K562 (cell line): ENCODE results near the gene PKD1L1. TPM values are rescaled to one million over a fixed set of nuclear protein-coding genes. Genes with fewer than 3 reads are reported as not detected.

Experiments
- CREB5 ChIP-seq: fragments of 250-450 bp; sonication (Bioruptor Pico); IDR thresholded peaks from 2 replicates; pipeline ENCODE4 v1.5.0; 2020; ENCODE audit warnings: mild to moderate bottlenecking
- E4F1 ChIP-seq: fragments of 250-450 bp; sonication (Bioruptor Pico); IDR thresholded peaks from 2 replicates; pipeline ENCODE4 v1.5.0; 2021; ENCODE audit warnings: mild to moderate bottlenecking, borderline replicate concordance
- HNRNPLL ChIP-seq: fragments of 200-400 bp; formaldehyde crosslinking; IDR thresholded peaks from 2 replicates; pipeline ENCODE4 v1.6.1; 2017; ENCODE audit warnings: low read length, low read depth, mild to moderate bottlenecking; ENCODE audit not compliant: poor library complexity, severe bottlenecking
- RUNX1 ChIP-seq: sonication (generic); IDR thresholded peaks from 2 replicates; pipeline ENCODE4 v1.6.1; 2016; ENCODE audit warnings: antibody characterized with exemption, low read depth
- TBL1XR1 ChIP-seq, 2 experiments: IDR thresholded peaks; 2 replicates each; pipeline ENCODE4 v1.6.1; 2012; ENCODE audit warnings: improper control_type of control experiment in 2 of 2, low read length in 2 of 2, mild to moderate bottlenecking in 1 of 2
- polyA plus RNA-seq, 8 experiments: library from polyadenylated mRNA; depleted of rRNA in 4 of 8; stranded (reverse) in 5 of 8; unstranded in 3 of 8; fragments of >200 nt; fragmentation: Nextera tagmentation in 2 of 8; fragmentation: Illumina TruSeq in 1 of 8; extraction: Ambion mirVana in 2 of 8; extraction: Trizol in 1 of 8; gene quantifications; 2 replicates each; pipeline versions ENCODE4 v1.2.1 to v1.2.3, GENCODE V29; 2011 to 2014; ENCODE audit warnings: inconsistent platforms in 1 of 8, missing spikeins in 1 of 8
- total RNA-seq, 7 experiments: library from RNA; depleted of rRNA in 6 of 7; stranded (reverse); fragments of >200 nt in 6 of 7; fragmentation: Illumina TruSeq in 2 of 7; extraction: Trizol in 2 of 7; gene quantifications; 2 replicates each; pipeline versions ENCODE4 v1.2.1 to v1.2.3, GENCODE V29; 2011 to 2021; ENCODE audit warnings: low replicate concordance in 1 of 7
- TF ChIP-seq, protein P1 (sequence below), 2 experiments: fragments of 450-650 bp in 1 of 2; sonication (generic) in 1 of 2; formaldehyde crosslinking in 1 of 2; IDR thresholded peaks; 2 replicates each; pipeline versions ENCODE4 v1.7.1 to v1.9.0; 2016 to 2022; ENCODE audit warnings: inconsistent platforms in 1 of 2, mild to moderate bottlenecking in 1 of 2, missing genetic modification reagents in 1 of 2
- TF ChIP-seq, protein P2 (sequence below): fragments of 250-450 bp; sonication (Bioruptor Pico); IDR thresholded peaks from 2 replicates; pipeline ENCODE4 v1.5.1; 2021; ENCODE audit warnings: mild to moderate bottlenecking

The PKD1L1 gene
- total and polyA plus RNA-seq, 9 of the 15 experiments (the other 6 are each of a cell fraction or from before 2014, with no cell fraction given): 0.01 to 0.02 TPM; not detected in 7

GRCh38 chr7:47979145-47979831 lies 31.0 kb upstream of the PKD1L1 start, which contains the start of gene HUS1 (continued):
- TF ChIP-seq, protein P1, sequence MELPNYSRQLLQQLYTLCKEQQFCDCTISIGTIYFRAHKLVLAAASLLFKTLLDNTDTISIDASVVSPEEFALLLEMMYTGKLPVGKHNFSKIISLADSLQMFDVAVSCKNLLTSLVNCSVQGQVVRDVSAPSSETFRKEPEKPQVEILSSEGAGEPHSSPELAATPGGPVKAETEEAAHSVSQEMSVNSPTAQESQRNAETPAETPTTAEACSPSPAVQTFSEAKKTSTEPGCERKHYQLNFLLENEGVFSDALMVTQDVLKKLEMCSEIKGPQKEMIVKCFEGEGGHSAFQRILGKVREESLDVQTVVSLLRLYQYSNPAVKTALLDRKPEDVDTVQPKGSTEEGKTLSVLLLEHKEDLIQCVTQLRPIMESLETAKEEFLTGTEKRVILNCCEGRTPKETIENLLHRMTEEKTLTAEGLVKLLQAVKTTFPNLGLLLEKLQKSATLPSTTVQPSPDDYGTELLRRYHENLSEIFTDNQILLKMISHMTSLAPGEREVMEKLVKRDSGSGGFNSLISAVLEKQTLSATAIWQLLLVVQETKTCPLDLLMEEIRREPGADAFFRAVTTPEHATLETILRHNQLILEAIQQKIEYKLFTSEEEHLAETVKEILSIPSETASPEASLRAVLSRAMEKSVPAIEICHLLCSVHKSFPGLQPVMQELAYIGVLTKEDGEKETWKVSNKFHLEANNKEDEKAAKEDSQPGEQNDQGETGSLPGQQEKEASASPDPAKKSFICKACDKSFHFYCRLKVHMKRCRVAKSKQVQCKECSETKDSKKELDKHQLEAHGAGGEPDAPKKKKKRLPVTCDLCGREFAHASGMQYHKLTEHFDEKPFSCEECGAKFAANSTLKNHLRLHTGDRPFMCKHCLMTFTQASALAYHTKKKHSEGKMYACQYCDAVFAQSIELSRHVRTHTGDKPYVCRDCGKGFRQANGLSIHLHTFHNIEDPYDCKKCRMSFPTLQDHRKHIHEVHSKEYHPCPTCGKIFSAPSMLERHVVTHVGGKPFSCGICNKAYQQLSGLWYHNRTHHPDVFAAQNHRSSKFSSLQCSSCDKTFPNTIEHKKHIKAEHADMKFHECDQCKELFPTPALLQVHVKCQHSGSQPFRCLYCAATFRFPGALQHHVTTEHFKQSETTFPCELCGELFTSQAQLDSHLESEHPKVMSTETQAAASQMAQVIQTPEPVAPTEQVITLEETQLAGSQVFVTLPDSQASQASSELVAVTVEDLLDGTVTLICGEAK (IDR thresholded peaks at IDR 0.05): peak; percentile 97
- TF ChIP-seq, protein P1 (CRISPR knock-in tag; IDR thresholded peaks at IDR 0.05): no peak
- no peak for TF ChIP-seq RUNX1
- no peak for TF ChIP-seq E4F1 (CRISPR knock-in tag)
- peak; percentile 22 to 56; a peak in 1 of 4 replicates for TF ChIP-seq TBL1XR1 (IDR thresholded peaks at IDR 0.05; ENCODE audit: low read length in 2 of 2)
- TF ChIP-seq HNRNPLL: peak; percentile 87
- TF ChIP-seq, protein P2, sequence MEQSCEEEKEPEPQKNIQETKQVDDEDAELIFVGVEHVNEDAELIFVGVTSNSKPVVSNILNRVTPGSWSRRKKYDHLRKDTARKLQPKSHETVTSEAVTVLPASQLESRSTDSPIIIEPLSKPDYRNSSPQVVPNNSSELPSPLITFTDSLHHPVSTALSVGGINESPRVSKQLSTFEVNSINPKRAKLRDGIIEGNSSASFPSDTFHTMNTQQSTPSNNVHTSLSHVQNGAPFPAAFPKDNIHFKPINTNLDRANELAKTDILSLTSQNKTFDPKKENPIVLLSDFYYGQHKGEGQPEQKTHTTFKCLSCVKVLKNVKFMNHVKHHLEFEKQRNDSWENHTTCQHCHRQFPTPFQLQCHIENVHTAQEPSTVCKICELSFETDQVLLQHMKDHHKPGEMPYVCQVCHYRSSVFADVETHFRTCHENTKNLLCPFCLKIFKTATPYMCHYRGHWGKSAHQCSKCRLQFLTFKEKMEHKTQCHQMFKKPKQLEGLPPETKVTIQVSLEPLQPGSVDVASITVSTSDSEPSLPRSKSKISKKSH (CRISPR knock-in tag): no peak
- TF ChIP-seq CREB5 (CRISPR knock-in tag): no peak
